HG03457 (cell line): ENCODE data around the gene STXBP5L.
"Not testable (repeated sequence)": the region's sequence is repeated elsewhere in the genome, so short reads cannot be mapped to it uniquely, and the experiment has no call there.

Experiments used
- ATAC-seq: cut with Tn5 transposase; IDR thresholded peaks from one replicate; pipeline ENCODE4 v1.9.1; 2021; ENCODE audit warnings: moderate number of reproducible peaks; ENCODE audit not compliant: unreplicated experiment

The STXBP5L gene

DNA sequence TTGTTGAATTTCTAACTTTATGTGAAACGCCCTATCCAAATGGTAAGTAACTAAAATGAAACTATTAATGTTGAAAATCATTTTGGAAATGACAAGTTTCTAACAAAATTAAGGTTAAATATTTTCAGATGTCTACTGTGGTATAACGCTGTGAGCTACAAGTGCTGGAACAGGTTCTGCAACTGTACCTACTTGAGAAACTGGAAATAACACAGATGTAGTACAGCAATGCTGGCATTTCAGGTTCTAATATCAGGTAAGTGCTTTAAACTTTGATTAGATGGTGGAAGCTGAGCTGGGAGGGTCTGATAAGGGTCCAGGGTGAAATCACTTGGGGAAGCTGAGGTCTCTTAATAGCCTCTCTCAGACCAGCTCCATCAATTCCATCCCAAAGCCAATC is 315.1 kb downstream of the STXBP5L start:
- no peak for ATAC-seq

DNA sequence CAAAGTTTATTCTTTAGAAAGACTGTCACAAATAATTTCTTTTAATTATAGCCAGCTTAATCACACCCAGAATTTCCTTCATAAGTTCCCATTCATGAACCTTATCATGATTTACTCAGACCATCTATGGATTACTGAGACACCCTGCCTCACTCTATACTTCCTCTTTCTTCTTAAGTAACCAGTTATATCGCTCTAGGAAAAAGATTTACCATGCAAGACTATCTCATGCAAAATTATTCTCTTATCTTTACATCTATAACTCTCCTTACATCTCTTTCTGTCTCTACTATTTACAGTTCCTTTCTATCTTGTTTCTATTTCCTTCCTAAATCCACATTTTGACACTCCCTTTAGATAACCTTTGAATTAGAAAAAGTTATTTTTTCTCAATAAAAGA is 321.0 kb downstream of the STXBP5L start:
- no peak for ATAC-seq

- not testable (repeated sequence) for ATAC-seq
Measured at GRCh38 chr3:121230194-121230593, 322.2 kb downstream of the STXBP5L start.

- no peak for ATAC-seq
Measured at GRCh38 chr3:121231872-121232271, 323.9 kb downstream of the STXBP5L start.

DNA sequence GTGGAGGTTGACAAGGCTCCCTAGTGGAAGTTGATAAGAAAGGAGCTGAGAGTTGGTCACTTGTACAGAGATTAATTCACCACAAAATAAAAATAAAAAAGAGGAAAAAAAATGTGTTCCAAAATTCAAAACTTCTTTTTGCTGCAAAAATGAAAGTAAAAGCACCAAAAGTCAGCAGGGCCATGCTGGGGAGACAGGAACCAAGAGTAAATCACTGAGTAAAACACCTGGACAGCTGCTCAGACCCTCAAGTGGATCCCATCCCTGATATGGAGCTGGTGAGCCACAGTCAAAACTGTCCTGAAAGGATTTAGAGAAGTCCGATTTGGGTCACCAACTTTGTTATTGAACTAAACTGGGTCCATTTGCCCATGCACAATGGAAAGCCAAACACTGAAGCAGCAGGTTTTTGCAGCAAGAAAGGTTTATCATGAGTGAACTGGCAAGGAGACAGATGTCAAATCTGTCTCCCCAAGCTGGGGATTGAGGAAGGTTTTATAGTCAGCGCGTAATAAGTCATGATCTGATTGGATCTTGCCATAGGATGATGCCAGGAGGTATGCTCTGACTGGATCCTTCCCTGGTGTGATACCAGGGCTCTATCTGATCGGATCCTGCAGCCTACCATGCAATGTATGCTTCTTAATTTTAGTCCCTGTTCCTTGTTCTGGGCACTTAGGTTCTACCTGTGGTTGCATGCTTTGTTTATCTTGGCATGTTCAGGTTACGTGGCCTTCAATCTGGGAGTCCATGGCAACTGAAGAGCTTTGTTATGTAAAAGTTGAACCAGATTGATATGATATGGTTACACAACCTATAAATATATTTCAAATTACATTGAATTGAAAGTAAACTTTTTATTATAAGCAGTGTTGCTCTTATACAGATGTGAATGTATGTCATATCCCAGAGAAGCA is 324.6 kb downstream of the STXBP5L start:
- no peak for ATAC-seq

GRCh38 chr3:121243208-121243607 is 335.2 kb downstream of the STXBP5L start:
- ATAC-seq = no peak

- no peak for ATAC-seq
Measured at GRCh38 chr3:121252676-121253075, 344.7 kb downstream of the STXBP5L start.

DNA sequence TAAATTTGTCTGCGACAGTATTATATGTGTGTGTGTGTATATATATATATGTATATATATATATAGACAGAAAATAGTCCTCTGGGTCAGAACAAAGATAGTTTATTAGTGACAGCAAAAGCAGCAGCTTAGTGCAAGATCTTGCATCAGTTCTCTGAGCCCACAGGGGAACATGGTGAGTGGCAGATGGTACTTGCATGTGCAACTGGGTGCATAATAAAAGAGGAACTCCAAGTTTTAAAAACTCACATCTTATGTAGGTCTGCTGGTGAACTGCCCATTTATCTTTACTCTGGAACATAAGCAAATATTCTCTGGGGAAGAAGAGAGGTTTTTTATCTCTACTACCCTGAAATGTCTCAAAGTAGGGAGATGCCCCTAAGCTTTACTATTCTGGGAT is 361.4 kb downstream of the STXBP5L start:
- ATAC-seq = no peak

GRCh38 chr3:121274411-121274810 is 366.4 kb downstream of the STXBP5L start:
- ATAC-seq = no peak

GRCh38 chr3:121295452-121295851 is 387.4 kb downstream of the STXBP5L start:
- ATAC-seq = no peak

DNA sequence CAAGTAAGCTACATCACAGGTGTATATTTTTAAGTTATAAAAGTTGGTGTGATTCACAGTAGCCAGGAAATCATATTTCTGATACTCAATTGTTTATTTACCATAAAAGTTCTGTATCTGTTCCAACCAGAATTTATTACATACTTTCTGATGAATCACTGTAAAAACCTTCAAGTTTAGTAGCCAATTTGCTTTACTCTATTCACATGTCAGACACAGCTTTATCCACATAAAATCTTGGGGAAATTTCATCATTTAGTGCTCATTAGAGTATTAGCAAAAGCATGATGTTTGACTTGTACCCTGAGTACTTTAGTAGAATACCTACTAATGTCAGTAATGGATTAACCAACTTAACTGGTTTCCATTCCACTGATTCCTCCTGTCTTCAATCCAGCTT is 388.0 kb downstream of the STXBP5L start:
- no peak for ATAC-seq

- no peak for ATAC-seq
Measured at GRCh38 chr3:121324320-121324719, 416.3 kb downstream of the STXBP5L start.

- no peak for ATAC-seq
Measured at GRCh38 chr3:121330118-121330517, 422.1 kb downstream of the STXBP5L start.

- ATAC-seq = no peak
Measured at GRCh38 chr3:121330634-121331033, 422.6 kb downstream of the STXBP5L start.

- ATAC-seq = not testable (repeated sequence)
Measured at GRCh38 chr3:121355960-121356359, 448.0 kb downstream of the STXBP5L start.

DNA sequence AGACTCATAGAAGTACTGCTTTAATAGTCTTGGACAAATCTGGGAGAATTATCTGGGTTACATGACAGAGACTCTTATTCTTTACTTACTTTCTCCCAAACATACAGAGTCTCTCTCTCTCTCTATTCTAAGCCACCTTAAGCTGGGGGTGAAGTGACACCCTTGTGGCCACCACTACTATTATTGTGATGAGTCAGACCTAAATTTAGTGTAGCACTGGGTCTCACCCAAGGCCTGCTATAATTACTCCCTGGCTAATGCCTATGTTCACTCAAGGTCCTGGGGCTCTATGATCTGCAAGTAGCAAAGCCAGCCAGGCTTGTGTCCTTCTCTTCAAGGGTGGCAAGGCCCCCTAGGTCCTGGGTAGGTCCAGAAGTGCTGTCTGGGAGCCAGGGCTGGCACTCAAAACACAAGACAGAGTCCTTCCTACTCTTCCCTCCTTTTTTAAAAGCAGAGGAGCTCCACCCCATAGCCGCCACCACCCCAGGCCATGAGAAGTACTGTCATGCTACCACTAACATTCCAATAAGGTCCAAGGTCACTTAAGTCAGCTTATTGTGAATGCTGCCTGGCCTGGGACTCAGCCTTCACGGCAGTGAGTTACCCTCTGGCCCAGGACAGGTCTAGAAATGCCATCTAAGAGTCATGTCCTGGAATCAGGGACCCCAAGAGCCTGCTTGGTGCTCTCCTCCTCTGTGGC is 454.2 kb downstream of the STXBP5L start:
- no peak for ATAC-seq

DNA sequence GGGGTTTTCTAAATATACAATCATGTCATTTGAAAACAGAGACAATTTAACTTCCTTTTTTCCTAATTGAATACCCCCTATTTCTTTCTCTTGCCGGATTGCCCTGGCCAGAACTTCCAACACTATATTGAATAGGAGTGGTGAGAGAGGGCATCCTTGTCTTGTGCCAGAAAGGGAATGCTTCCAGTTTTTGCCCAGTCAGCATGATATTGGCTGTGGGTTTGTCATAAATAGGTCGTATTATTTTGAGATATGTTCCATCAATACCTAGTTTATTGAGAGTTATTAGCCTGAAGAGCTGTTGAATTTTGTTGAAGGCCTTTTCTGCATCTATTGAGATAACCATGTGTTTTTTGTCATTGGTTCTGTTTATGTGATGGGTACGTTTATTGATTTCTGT is 480.3 kb downstream of the STXBP5L start:
- ATAC-seq = not testable (repeated sequence)

DNA sequence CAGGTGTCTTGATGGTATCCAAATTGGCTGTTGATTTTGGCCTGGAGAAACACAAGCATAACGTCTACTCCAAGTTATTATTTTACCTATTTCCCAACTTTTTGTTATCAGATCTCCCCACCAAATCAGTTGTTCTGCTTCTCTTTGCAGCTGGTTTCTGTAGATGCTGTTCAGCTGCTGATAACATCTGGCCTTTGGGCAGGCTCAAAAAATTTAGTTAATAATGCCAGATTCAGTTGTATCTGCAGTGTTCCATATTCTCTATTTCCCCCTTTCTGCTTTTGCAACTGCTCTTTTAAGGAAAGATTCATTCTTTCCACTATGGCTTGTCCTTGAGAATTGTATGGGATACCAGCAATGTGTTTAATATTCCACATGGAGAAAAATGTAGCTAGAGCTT is 488.0 kb downstream of the STXBP5L start:
- not testable (repeated sequence) for ATAC-seq

DNA sequence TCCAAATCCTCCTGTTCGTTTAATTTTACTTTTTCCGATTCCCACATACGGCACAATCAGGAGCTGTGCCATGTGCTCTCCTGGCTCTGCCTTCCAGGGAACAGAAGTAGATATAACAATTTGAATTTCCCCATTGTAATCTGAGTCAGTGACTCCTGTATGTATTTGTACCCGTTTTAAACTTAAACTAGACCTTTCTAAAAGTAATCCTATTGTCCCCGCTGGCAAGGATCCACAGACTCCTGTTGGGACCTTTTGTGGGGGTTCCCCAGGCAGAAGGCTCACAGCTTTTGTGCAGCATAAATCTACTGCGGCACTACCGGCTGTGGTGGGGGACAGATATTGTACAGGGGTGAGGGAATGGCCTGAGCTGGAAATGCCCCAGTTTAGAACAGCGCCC is 490.0 kb downstream of the STXBP5L start:
- not testable (repeated sequence) for ATAC-seq

DNA sequence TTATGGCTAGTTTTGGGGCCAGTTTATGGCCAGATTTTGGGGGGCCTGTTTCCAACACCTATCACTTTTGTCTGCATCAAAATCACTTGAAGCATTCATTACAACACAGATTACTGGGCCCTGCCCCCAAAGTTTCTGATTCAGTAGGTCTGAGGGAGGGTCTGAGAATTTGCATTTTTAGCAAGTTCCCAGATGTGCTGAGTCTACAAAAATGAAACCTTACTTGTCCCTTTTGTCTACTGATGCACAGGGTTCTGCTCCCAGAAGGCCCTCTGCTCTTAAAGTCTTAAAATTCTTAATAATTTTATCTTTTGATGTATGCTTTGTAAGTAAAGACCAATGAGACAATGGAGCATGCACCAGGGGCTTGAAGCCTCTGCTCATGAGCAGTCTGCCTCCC is 491.8 kb downstream of the STXBP5L start:
- no peak for ATAC-seq

DNA sequence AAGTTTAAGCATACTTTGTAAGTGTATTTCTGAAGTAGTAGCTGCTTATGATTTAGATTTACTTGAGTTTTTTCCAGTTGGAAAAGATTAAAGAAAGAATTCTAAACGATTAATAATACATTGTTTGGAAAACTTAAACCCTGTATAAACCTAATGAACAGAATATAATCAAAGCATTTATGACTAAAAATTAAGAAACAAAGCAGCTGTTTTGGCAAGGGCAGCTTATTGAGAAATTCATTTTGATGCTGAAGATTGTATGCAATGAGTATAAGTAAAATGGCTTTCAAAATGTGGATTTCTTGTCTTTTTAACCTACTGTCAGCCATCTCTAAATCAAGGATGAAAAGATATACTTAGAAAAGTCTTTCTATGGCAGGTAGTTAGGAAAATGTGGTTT is 497.6 kb downstream of the STXBP5L start:
- no peak for ATAC-seq

GRCh38 chr3:121411523-121411922 is 503.5 kb downstream of the STXBP5L start:
- ATAC-seq = no peak
